HCT116 (cell line): ENCODE results near the gene LYRM4. TPM values are rescaled to one million over a fixed set of nuclear protein-coding genes. Genes with fewer than 3 reads are reported as not detected.

ENCODE experiments used
- ATAC-seq: fragments of 200-7000 bp; cut with Tn5 transposase; 2 replicates; pipeline ENCODE4 v1.9.1; 2020; ENCODE audit warnings: mild to moderate bottlenecking, moderate library complexity
- BruUV-seq: library from RNA; stranded (reverse); fragments of 400-500 nt; replicated peaks from 2 replicates; lab custom pipeline; 2021; lab: Mats Ljungman, UMichigan
- CTCF ChIA-PET: fragments of 300-600 bp; sonication (Branson Sonifier 250); formaldehyde crosslinking; loops from one replicate; lab custom pipeline; 2021; ENCODE audit warnings: antibody characterized with exemption; lab: Charles Lee
- POLR2A ChIA-PET: fragments of 300-600, 350-600 bp; sonication (Branson Sonifier 250); formaldehyde crosslinking; loops from one replicate; lab custom pipeline; 2021; ENCODE audit warnings: antibody characterized with exemption; lab: Charles Lee
- RAD21 ChIA-PET, 2 experiments: fragments of 300-600 bp; sonication (Branson Sonifier 250); formaldehyde crosslinking; loops; one replicate each; lab custom pipeline; 2023; ENCODE audit warnings: low total read pairs in 2 of 2; ENCODE audit not compliant: uncharacterized antibody in 2 of 2, unreplicated experiment in 2 of 2, low non-redundant PET in 1 of 2; lab: Charles Lee
- DNase-seq: peaks from one replicate; pipeline ENCODE4 v3.0.0-alpha.2; 2010; ENCODE audit warnings: low read depth, low spot score
- H2AFZ ChIP-seq: fragments of 200-600 bp; shearing (Covaris generic), sonication (generic); 2 replicates; pipeline ENCODE4 v1.6.1; 2017; ENCODE audit warnings: low read depth, mixed run types, mixed read lengths, antibody characterized with exemption, low read length; ENCODE audit not compliant: poor library complexity, severe bottlenecking
- H3K27ac ChIP-seq: 2 replicates; pipeline ENCODE4 v1.5.1; 2012; ENCODE audit warnings: low read depth, low read length
- H3K27me3 ChIP-seq: fragments of 200-600 bp; sonication (generic); 2 replicates; pipeline ENCODE4 v1.6.1; 2016; ENCODE audit warnings: mixed run types, low read length, mixed read lengths; ENCODE audit not compliant: insufficient read depth
- H3K36me3 ChIP-seq, 2 experiments: fragments of 200-500 bp in 1 of 2; fragments of 200-600 bp in 1 of 2; sonication (Bioruptor generic) in 1 of 2; sonication (generic) in 1 of 2; 2 replicates each; pipeline versions ENCODE4 v1.5.1 to v1.6.1; 2014 to 2016; ENCODE audit warnings: low read length in 2 of 2, inconsistent platforms in 1 of 2, mixed read lengths in 1 of 2, mixed run types in 1 of 2; ENCODE audit not compliant: insufficient read depth in 2 of 2, control insufficient read depth in 1 of 2
- H3K4me1 ChIP-seq, 2 experiments: fragments of 200-600 bp in 1 of 2; sonication (generic) in 1 of 2; 2 replicates each; pipeline versions ENCODE4 v1.5.1 to v1.6.1; 2012 to 2017; ENCODE audit warnings: low read length in 2 of 2, inconsistent platforms in 1 of 2, mild to moderate bottlenecking in 1 of 2, mixed read lengths in 1 of 2, mixed run types in 1 of 2, moderate library complexity in 1 of 2; ENCODE audit not compliant: insufficient read depth in 2 of 2, control insufficient read depth in 1 of 2
- H3K4me2 ChIP-seq: fragments of 200-600 bp; sonication (generic); 2 replicates; pipeline ENCODE4 v1.6.1; 2017; ENCODE audit warnings: mixed run types, low read length, mixed read lengths
- H3K4me3 ChIP-seq, 2 experiments: fragments of 200-600 bp in 1 of 2; sonication (generic) in 1 of 2; replicated peaks in 1 of 2; 2 replicates each; pipeline ENCODE4 v1.5.1; 2011 to 2016; ENCODE audit warnings: low read length in 2 of 2, control low read depth in 1 of 2, low read depth in 1 of 2, mild to moderate bottlenecking in 1 of 2, mixed read lengths in 1 of 2, mixed run types in 1 of 2
- H3K79me2 ChIP-seq: fragments of 200-600 bp; sonication (generic); 2 replicates; pipeline ENCODE4 v1.6.1; 2017; ENCODE audit warnings: mild to moderate bottlenecking, mixed run types, low read length, moderate library complexity, mixed read lengths; ENCODE audit not compliant: insufficient read depth
- H3K9ac ChIP-seq: fragments of 200-600 bp; sonication (generic); 2 replicates; pipeline ENCODE4 v1.6.1; 2016; ENCODE audit warnings: low read length, mixed read lengths
- H3K9me2 ChIP-seq: fragments of 200-600 bp; sonication (generic), shearing (Covaris generic); 2 replicates; pipeline ENCODE4 v1.6.1; 2017; ENCODE audit warnings: mixed run types, mild to moderate bottlenecking, moderate library complexity; ENCODE audit not compliant: insufficient read depth
- H3K9me3 ChIP-seq, 2 experiments: fragments of 200-500 bp in 1 of 2; fragments of 200-600 bp in 1 of 2; sonication (Bioruptor generic) in 1 of 2; sonication (generic) in 1 of 2; 2 replicates each; pipeline ENCODE4 v1.6.1; 2014 to 2017; ENCODE audit warnings: low read length in 2 of 2, mixed read lengths in 2 of 2, inconsistent platforms in 1 of 2, low read depth in 1 of 2, mild to moderate bottlenecking in 1 of 2, mixed run types in 1 of 2, moderate library complexity in 1 of 2; ENCODE audit not compliant: control insufficient read depth in 1 of 2, insufficient read depth in 1 of 2
- H4K20me1 ChIP-seq: fragments of 200-600 bp; sonication (generic), shearing (Covaris generic); 2 replicates; pipeline ENCODE4 v1.6.1; 2017; ENCODE audit warnings: mixed run types, mild to moderate bottlenecking, moderate library complexity; ENCODE audit not compliant: insufficient read depth
- CBX3 ChIP-seq: IDR thresholded peaks from 2 replicates; pipeline ENCODE4 v1.6.1; 2012; ENCODE audit warnings: low read depth
- CEBPB ChIP-seq: IDR thresholded peaks from 2 replicates; pipeline ENCODE4 v1.6.1; 2012; ENCODE audit warnings: low read depth
- EGR1 ChIP-seq: IDR thresholded peaks from 2 replicates; pipeline ENCODE4 v1.6.1; 2012; ENCODE audit warnings: low read depth
- ELF1 ChIP-seq: IDR thresholded peaks from 2 replicates; pipeline ENCODE4 v1.6.1; 2012; ENCODE audit warnings: low read depth, borderline replicate concordance
- EZH2phosphoT487 ChIP-seq: fragments of 200-600 bp; IDR thresholded peaks from 2 replicates; pipeline ENCODE4 v1.6.1; 2018; ENCODE audit warnings: antibody characterized with exemption, borderline replicate concordance
- FOSL1 ChIP-seq: IDR thresholded peaks from 2 replicates; pipeline ENCODE4 v1.6.1; 2012; ENCODE audit warnings: low read depth
- MAX ChIP-seq: IDR thresholded peaks from 2 replicates; pipeline ENCODE4 v1.6.1; 2012
- POLR2A ChIP-seq: IDR thresholded peaks from 2 replicates; pipeline ENCODE4 v1.7.0; 2011; ENCODE audit warnings: borderline replicate concordance; ENCODE audit not compliant: insufficient read depth, insufficient read length; ENCODE audit errors: extremely low read depth
- POLR2AphosphoS5 ChIP-seq: IDR thresholded peaks from 2 replicates; pipeline ENCODE4 v1.6.1; 2011; ENCODE audit warnings: mild to moderate bottlenecking, low read depth, low read length, moderate library complexity
- SIN3A ChIP-seq: IDR thresholded peaks from 2 replicates; pipeline ENCODE4 v1.6.1; 2012; ENCODE audit warnings: low read depth
- SP1 ChIP-seq: IDR thresholded peaks from 2 replicates; pipeline ENCODE4 v1.6.1; 2012; ENCODE audit warnings: low read depth
- SRF ChIP-seq: IDR thresholded peaks from 2 replicates; pipeline ENCODE4 v1.6.1; 2012; ENCODE audit warnings: low read depth
- TCF7L2 ChIP-seq: IDR thresholded peaks from 2 replicates; pipeline ENCODE4 v1.7.0; 2011; ENCODE audit warnings: borderline replicate concordance, inconsistent platforms; ENCODE audit not compliant: insufficient read depth, insufficient read length; ENCODE audit errors: extremely low read depth
- ZBTB33 ChIP-seq: IDR thresholded peaks from 2 replicates; pipeline ENCODE4 v1.6.1; 2011; ENCODE audit warnings: mild to moderate bottlenecking, low read length, moderate library complexity; ENCODE audit not compliant: insufficient replicate concordance; ENCODE audit errors: extremely low read depth
- ZFX ChIP-seq: fragments of 450-650 bp; IDR thresholded peaks from 2 replicates; pipeline ENCODE4 v1.6.1; 2017
- intact Hi-C: fragments of 100-400 bp; cut with micrococcal nuclease; formaldehyde crosslinking; loops from 2 replicates; pipeline ENCODE4 v1.10.0; 2022
- total RNA-seq: library from RNA; stranded (reverse); gene quantifications from one replicate; pipeline ENCODE4 v1.2.1, GENCODE V29; 2021; ENCODE audit not compliant: unreplicated experiment

Gene LYRM4
- total RNA-seq, 1 experiment from 2014 or later: 30.1 TPM

- Histone ChIP-seq H2AFZ (no peak overlapping the region), H3K9ac (no peak overlapping the region), H3K27me3 (no peaks in the 10 kb centered on the region), H3K4me2 (no peak overlapping the region), H3K79me2 (no peaks in the 10 kb centered on the region), H3K4me1 (peaks cover 0 to 8% of the 10 kb centered on the region in 2 experiments; a peak in 2 of 4 replicates), H3K36me3 (no peaks in the 10 kb centered on the region), H4K20me1 (no peaks in the 10 kb centered on the region), H3K9me2 (no peaks in the 10 kb centered on the region), H3K4me3 (no peak overlapping the region), H3K9me3 (no peaks in the 10 kb centered on the region), H3K27ac (no peak overlapping the region)
- ChIA-PET RAD21 (no interaction called here), POLR2A (no interaction called here), CTCF (no interaction called here)
- no TSS peak for BruUV-seq
- DNase-seq (no peak), ATAC-seq (no peak)
- TF ChIP-seq CBX3 (no peak), SP1 (no peak), SRF (no peak), CEBPB (no peak), ELF1 (no peak), POLR2AphosphoS5 (no peak), EZH2phosphoT487 (no peak), TCF7L2 (no peak)
- intact Hi-C loops: no loop called here
Measured at GRCh38 chr6:5102267-5102970, 158.3 kb downstream of the LYRM4 start.

- intact Hi-C loops: no loop called here
- RAD21 ChIA-PET: no interaction called here
- DNase-seq: no peak
- Histone ChIP-seq H3K79me2 (no peaks in the 10 kb centered on the region), H3K4me1 (peaks cover 0 to 8% of the 10 kb centered on the region in 2 experiments; a peak in 2 of 4 replicates), H3K9me2 (no peaks in the 10 kb centered on the region), H3K4me2 (no peak overlapping the region), H3K9ac (no peak overlapping the region), H2AFZ (no peak overlapping the region), H3K36me3 (no peaks in the 10 kb centered on the region), H3K27ac (no peak overlapping the region), H3K27me3 (no peaks in the 10 kb centered on the region), H3K9me3 (no peaks in the 10 kb centered on the region), H3K4me3 (no peak overlapping the region), H4K20me1 (no peaks in the 10 kb centered on the region)
- no TSS peak for BruUV-seq
- CTCF ChIA-PET: no interaction called here
- TF ChIP-seq MAX (no peak), SIN3A (no peak), EZH2phosphoT487 (no peak), FOSL1 (no peak), EGR1 (no peak), ZFX (no peak), SP1 (no peak), POLR2AphosphoS5 (no peak), SRF (no peak), POLR2A (no peak), ZBTB33 (no peak)
- no peak for ATAC-seq
- POLR2A ChIA-PET: no interaction called here
Measured at GRCh38 chr6:5100806-5101205, 159.9 kb downstream of the LYRM4 start.
